ENCODE results near the gene ANO4. TPM values are rescaled to one million over a fixed set of nuclear protein-coding genes. Genes with fewer than 3 reads are reported as not detected.

Gene ANO4
- total RNA-seq, 3 donors from 2014 or later (not counting 1 experiment from before 2014, with no cell fraction given) = not detected

DNA sequence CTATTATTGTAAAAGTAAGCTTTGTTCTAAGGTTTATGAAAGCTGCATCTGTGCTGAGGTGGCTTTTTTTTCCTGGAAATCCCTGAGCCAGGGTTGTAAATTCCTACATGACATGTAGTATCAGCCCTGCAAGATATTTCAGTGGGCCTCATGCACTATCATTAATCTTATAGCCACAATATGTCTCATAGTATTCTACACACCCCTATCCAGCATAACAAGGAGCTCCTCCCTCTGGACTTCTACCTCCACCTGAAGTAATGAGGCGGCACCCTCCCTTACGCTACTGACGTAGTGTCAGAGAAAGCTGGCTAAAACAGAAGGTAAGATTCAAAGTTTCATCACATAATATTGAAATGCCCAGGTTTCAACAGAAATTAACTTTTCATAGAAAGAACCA, 380.0 kb downstream of the ANO4 start:
- no peak overlapping the region for H3K27ac ChIP-seq (ENCODE audit: low read length)
- peaks cover 8% of the 10 kb centered on the region for H3K36me3 Mint-ChIP-seq
- no peaks in the 10 kb centered on the region for H3K9me3 ChIP-seq (ENCODE audit: control insufficient read depth, insufficient read depth, low read length)
- no peaks in the 10 kb centered on the region for H3K36me3 ChIP-seq (ENCODE audit: control insufficient read depth, insufficient read depth, low read length)
- no peak for ATAC-seq
- H3K27me3 Mint-ChIP-seq (ENCODE audit: low read depth in 2 of 2) = peaks cover 2 to 7% of the 10 kb centered on the region in 2 donors
- H3K9me3 Mint-ChIP-seq = peaks cover 5 to 10% of the 10 kb centered on the region in 2 donors
- no peak overlapping the region for H3K4me3 ChIP-seq (ENCODE audit: low read length)
- no peak overlapping the region for H3K27ac Mint-ChIP-seq
- 95% methylated on average over 3 of the region's 3 CpGs for WGBS (ENCODE audit: insufficient coverage)
- H3K4me1 ChIP-seq (ENCODE audit: control insufficient read depth, insufficient read depth, low read length) = no peaks in the 10 kb centered on the region
- no peaks in the 10 kb centered on the region for H3K27me3 ChIP-seq (ENCODE audit: control insufficient read depth, insufficient read depth, low read length)
- TF ChIP-seq, protein P1, sequence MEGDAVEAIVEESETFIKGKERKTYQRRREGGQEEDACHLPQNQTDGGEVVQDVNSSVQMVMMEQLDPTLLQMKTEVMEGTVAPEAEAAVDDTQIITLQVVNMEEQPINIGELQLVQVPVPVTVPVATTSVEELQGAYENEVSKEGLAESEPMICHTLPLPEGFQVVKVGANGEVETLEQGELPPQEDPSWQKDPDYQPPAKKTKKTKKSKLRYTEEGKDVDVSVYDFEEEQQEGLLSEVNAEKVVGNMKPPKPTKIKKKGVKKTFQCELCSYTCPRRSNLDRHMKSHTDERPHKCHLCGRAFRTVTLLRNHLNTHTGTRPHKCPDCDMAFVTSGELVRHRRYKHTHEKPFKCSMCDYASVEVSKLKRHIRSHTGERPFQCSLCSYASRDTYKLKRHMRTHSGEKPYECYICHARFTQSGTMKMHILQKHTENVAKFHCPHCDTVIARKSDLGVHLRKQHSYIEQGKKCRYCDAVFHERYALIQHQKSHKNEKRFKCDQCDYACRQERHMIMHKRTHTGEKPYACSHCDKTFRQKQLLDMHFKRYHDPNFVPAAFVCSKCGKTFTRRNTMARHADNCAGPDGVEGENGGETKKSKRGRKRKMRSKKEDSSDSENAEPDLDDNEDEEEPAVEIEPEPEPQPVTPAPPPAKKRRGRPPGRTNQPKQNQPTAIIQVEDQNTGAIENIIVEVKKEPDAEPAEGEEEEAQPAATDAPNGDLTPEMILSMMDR (IDR thresholded peaks at IDR 0.05) = no peak
- intact Hi-C loops (cut with micrococcal nuclease) = no loop called here
- H3K4me3 Mint-ChIP-seq = no peak overlapping the region
- no peaks in the 10 kb centered on the region for H3K4me1 Mint-ChIP-seq
- DNase-seq = no peak

Other genes with a start within 250 kb of the ANO4 start
- 1 to 10 TPM in 2 of 3 donors, under 1 TPM in 1; 0.66 to 1.4 (median 1.0) TPM for gene GAS2L3, start 221.1 kb upstream of the ANO4 start, total RNA-seq

Data from natural killer cell (primary cell).